Prostate gland (tissue), 2 donors: ENCODE measurements around the gene HECA.

ENCODE experiments used
- POLR2AphosphoS5 ChIP-seq: sonication (generic); formaldehyde crosslinking; IDR thresholded peaks from one replicate; pipeline ENCODE4 v1.6.1; 2017; ENCODE audit warnings: antibody characterized with exemption
- TF ChIP-seq, protein P1 (sequence below), 4 experiments: fragments of 200-600 bp in 2 of 4; fragments of 450-650 bp in 2 of 4; sonication (generic) in 2 of 4; IDR thresholded peaks; 1 replicate in 3 of 4; 2 replicates in 1 of 4; pipeline ENCODE4 v1.5.1; 2016 to 2019; ENCODE audit warnings: antibody characterized with exemption in 4 of 4, mild to moderate bottlenecking in 2 of 4, moderate library complexity in 2 of 4

DNA sequence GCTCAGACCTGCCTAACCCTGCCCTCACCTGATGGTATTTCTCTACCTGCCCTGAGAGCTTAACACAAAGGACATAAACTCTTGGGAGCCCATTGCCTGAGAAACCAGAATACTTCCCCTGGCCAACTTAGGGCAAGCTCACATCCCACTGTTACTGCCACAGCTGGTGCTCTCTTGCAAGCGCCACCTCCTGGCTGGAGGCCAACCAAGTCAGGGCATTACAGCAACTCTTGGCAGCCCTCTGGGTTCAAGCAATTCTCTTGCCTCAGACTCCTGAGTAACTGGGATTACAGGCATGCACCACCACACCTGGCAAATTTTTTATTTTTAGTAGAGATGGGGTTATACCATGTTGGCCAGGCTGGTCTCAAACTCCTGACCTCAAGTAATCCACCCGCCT lies 70.1 kb downstream of the HECA start:
- TF ChIP-seq POLR2AphosphoS5: no peak
- TF ChIP-seq, protein P1, sequence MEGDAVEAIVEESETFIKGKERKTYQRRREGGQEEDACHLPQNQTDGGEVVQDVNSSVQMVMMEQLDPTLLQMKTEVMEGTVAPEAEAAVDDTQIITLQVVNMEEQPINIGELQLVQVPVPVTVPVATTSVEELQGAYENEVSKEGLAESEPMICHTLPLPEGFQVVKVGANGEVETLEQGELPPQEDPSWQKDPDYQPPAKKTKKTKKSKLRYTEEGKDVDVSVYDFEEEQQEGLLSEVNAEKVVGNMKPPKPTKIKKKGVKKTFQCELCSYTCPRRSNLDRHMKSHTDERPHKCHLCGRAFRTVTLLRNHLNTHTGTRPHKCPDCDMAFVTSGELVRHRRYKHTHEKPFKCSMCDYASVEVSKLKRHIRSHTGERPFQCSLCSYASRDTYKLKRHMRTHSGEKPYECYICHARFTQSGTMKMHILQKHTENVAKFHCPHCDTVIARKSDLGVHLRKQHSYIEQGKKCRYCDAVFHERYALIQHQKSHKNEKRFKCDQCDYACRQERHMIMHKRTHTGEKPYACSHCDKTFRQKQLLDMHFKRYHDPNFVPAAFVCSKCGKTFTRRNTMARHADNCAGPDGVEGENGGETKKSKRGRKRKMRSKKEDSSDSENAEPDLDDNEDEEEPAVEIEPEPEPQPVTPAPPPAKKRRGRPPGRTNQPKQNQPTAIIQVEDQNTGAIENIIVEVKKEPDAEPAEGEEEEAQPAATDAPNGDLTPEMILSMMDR (IDR thresholded peaks at IDR 0.05): no peak
